Measurements from ENCODE around the gene CTBP2.

CTBP2 gene

GRCh38 chr10:125066764-125067450, 93.5 kb downstream of the CTBP2 start:
- Histone ChIP-seq H3K4me2 (ENCODE audit: low read depth, low read length, poor library complexity, severe bottlenecking) (no peak overlapping the region), H3K9me2 (replicated peaks; ENCODE audit: insufficient read depth, low read length) (no peaks in the 10 kb centered on the region), H3K9me3 (ENCODE audit: insufficient read depth, low read length) (no peaks in the 10 kb centered on the region), H3K27me3 (ENCODE audit: low read length) (no peaks in the 10 kb centered on the region), H4K20me1 (ENCODE audit: low read depth, low read length) (no peaks in the 10 kb centered on the region), H3K36me3 (ENCODE audit: low read length) (no peaks in the 10 kb centered on the region), H3K4me3 (ENCODE audit: insufficient read depth, low read length, poor library complexity, severe bottlenecking) (no peak overlapping the region), H3K27ac (ENCODE audit: low read depth, low read length) (no peak overlapping the region), H3F3A (ENCODE audit: insufficient read depth) (no peaks in the 10 kb centered on the region), H2AFZ (ENCODE audit: low read depth, low read length, severe bottlenecking) (no peak overlapping the region), H3K9ac (ENCODE audit: low read length) (no peak overlapping the region), H3K79me2 (ENCODE audit: insufficient read depth, low read length) (no peaks in the 10 kb centered on the region)
- TF ChIP-seq EZH2phosphoT487 (conservative IDR thresholded peaks at IDR 0.05; ENCODE audit: low read length) (no peak), CTCF (IDR thresholded peaks at IDR 0.05; ENCODE audit: insufficient read depth, low read length, poor library complexity, severe bottlenecking) (no peak)

- H3K4me2 ChIP-seq (ENCODE audit: low read depth, low read length, poor library complexity, severe bottlenecking), result peak overlapping the region; percentile 25
- H4K20me1 ChIP-seq (ENCODE audit: low read depth, low read length), result no peaks in the 10 kb centered on the region
- no peaks in the 10 kb centered on the region for H3F3A ChIP-seq (ENCODE audit: insufficient read depth)
- H3K36me3 ChIP-seq (ENCODE audit: low read length), result no peaks in the 10 kb centered on the region
- H3K79me2 ChIP-seq (ENCODE audit: insufficient read depth, low read length), result no peaks in the 10 kb centered on the region
- H3K9me2 ChIP-seq (replicated peaks; ENCODE audit: insufficient read depth, low read length), result no peaks in the 10 kb centered on the region
- H3K4me3 ChIP-seq (ENCODE audit: insufficient read depth, low read length, poor library complexity, severe bottlenecking), result no peak overlapping the region
- no peak overlapping the region for H3K9ac ChIP-seq (ENCODE audit: low read length)
- no peak for TF ChIP-seq CTCF (IDR thresholded peaks at IDR 0.05; ENCODE audit: insufficient read depth, low read length, poor library complexity, severe bottlenecking)
- no peak for TF ChIP-seq EZH2phosphoT487 (conservative IDR thresholded peaks at IDR 0.05; ENCODE audit: low read length)
- H3K27ac ChIP-seq (ENCODE audit: low read depth, low read length), result no peak overlapping the region
- H2AFZ ChIP-seq (ENCODE audit: low read depth, low read length, severe bottlenecking), result no peak overlapping the region
- no peaks in the 10 kb centered on the region for H3K9me3 ChIP-seq (ENCODE audit: insufficient read depth, low read length)
- H3K27me3 ChIP-seq (ENCODE audit: low read length), result no peaks in the 10 kb centered on the region
Observed at GRCh38 chr10:125064681-125065492, 95.5 kb downstream of the CTBP2 start.

GRCh38 chr10:125063256-125063925, 97.0 kb downstream of the CTBP2 start:
- no peaks in the 10 kb centered on the region for H3F3A ChIP-seq (ENCODE audit: insufficient read depth)
- H3K9me2 ChIP-seq (replicated peaks; ENCODE audit: insufficient read depth, low read length), result no peaks in the 10 kb centered on the region
- no peaks in the 10 kb centered on the region for H3K79me2 ChIP-seq (ENCODE audit: insufficient read depth, low read length)
- no peaks in the 10 kb centered on the region for H3K27me3 ChIP-seq (ENCODE audit: low read length)
- no peak overlapping the region for H2AFZ ChIP-seq (ENCODE audit: low read depth, low read length, severe bottlenecking)
- H3K4me3 ChIP-seq (ENCODE audit: insufficient read depth, low read length, poor library complexity, severe bottlenecking), result no peak overlapping the region
- H3K4me2 ChIP-seq (ENCODE audit: low read depth, low read length, poor library complexity, severe bottlenecking), result no peak overlapping the region
- H3K36me3 ChIP-seq (ENCODE audit: low read length), result no peaks in the 10 kb centered on the region
- H4K20me1 ChIP-seq (ENCODE audit: low read depth, low read length), result no peaks in the 10 kb centered on the region
- TF ChIP-seq EZH2phosphoT487 (conservative IDR thresholded peaks at IDR 0.05; ENCODE audit: low read length), result no peak
- TF ChIP-seq CTCF (IDR thresholded peaks at IDR 0.05; ENCODE audit: insufficient read depth, low read length, poor library complexity, severe bottlenecking), result no peak
- H3K9me3 ChIP-seq (ENCODE audit: insufficient read depth, low read length), result no peaks in the 10 kb centered on the region
- no peak overlapping the region for H3K27ac ChIP-seq (ENCODE audit: low read depth, low read length)
- H3K9ac ChIP-seq (ENCODE audit: low read length), result no peak overlapping the region
